ENCODE results near the gene NFKBIE.
"Not testable (repeated sequence)": the region's sequence is repeated elsewhere in the genome, so short reads cannot be mapped to it uniquely, and the experiment has no call there.

The NFKBIE gene

DNA sequence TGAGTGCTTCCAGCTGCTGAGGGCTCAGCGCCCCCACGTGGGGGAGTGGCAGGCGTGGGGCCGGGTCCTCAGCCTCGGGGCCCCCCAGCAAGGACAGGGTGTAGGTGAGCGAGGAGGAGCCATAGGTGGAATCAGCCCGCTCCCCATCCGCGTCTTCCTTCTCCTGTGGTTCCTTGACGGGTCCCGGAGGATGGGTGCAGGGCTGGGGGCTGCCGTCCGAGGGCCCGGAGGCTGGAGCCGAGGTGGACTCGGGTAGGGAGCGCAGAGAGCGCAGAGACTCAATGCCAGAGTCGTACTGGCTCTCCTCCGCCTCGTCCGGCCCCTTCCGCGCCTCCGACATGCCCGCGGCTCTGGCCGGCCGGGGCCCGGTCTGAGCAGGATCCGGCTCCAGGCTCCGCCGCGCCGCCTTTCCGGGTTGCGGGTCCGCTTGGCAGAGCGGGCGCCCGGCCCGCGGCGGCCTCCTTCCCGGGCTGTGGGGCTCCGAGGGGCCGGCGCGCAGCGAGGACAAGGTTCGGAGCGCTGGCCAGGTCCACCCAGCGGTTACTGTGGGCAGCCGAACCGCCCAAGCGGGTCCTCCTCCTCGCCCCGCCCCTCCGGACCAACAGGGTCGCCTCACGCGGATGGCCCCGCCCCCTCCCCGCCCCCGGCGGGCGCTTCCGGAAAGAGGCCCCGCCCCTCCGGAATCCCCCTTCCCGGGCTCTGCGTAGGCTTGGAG lies at the start of gene NFKBIE:
TSS of gene NFKBIE (minus strand) at position 545 of the 715 bp plus-strand sequence. CDS start at position 340, 205 bp downstream.
- FAIRE-seq, result no peak

GRCh38 chr6:44314657-44315056 lies 49.3 kb upstream of the NFKBIE start:
- not testable (repeated sequence) for FAIRE-seq

DNA sequence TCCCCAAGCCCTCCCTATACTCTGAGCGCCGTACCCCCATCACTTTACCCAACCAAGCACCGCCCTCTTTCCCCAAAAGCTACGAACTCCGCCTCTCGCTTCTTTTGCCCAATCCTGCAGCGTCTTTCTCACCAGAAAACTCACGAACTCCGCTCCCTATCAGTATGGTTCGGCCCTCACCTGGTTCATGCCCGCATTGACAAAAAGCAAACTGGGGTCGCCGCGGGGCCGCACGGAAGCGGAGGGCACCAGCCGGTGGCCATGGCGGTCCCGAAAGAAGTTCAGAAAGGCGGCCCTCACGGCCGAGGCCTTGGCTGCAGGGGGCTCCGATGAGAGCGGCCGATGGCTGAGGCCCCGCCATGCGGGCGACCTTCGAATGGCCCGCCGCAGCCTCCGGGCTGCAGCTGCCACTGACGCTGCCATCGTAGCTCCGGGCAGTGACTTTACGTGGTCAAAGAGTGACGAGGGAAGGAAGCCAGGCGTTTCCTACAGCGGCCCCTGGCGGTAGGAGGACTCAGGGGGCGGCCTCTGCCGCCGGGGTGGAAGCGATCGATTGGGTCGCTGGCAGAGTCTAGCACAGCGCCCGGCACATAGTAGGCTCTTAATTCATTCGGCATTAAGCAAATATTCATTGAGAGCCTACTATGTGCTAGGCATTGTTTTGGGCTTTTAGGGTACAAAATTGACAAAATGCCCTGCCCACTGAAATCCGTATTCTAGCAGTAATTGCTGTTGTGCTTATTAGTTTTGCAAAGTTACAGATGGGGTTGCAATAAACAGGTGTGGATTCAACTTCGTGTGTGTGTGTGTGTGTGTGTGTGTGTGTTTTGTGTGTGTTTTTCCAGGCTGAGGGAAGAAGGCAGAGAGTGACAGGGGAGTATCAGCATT lies 47.8 kb upstream of the NFKBIE start, which contains the start of gene AARS2:
TSS of gene AARS2 (minus strand) at position 447 of the 888 bp plus-strand sequence. CDS start at position 423, 24 bp downstream.
- FAIRE-seq, result peak; percentile 57

DNA sequence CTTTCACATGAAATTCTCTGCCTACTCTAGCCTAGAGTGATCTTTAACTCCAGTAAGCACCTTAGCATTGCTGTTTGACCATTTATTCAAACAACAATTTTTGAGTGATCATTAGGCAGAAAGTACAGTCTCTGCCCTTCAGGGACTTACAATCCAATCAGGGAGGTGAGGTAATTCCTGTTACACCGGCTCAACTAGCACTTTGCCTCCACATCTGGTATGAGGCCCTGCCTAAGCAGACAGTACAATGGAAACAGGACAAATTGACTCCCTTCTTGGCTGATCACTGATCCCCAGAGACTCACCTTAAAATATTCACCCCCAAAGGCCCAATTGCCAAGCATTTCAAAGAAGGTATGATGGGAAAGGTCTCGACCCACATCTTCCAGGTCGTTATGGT lies 46.4 kb upstream of the NFKBIE start:
- no peak for FAIRE-seq

- FAIRE-seq, result no peak
These were observed 46.0 kb upstream of the NFKBIE start for GRCh38 chr6:44311304-44311703.

- FAIRE-seq, result no peak
These were observed 44.9 kb upstream of the NFKBIE start for GRCh38 chr6:44310241-44310640.

DNA sequence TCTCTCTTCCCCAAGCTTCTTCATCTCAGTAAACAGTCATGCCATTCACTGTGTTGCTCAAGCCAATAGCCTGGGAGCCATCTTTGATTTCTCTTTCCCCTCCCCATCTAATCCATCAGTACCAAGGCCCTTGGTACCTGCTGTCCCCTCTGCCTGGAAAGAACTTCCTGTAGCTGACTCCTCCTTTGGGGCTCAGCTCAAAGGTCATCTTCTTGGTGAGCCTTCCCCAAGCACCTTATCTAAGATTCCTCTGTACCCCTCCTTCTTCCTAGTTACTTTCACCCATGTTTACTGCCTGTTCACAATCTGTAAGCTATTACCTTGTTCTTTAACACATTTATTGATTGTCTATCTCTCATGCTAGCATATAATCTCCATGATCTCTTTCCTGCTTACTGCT lies 44.3 kb upstream of the NFKBIE start:
- FAIRE-seq, result no peak

- no peak for FAIRE-seq
These were observed 43.7 kb upstream of the NFKBIE start for GRCh38 chr6:44309092-44309491.

GRCh38 chr6:44307217-44307616 lies 41.9 kb upstream of the NFKBIE start:
- no peak for FAIRE-seq

DNA sequence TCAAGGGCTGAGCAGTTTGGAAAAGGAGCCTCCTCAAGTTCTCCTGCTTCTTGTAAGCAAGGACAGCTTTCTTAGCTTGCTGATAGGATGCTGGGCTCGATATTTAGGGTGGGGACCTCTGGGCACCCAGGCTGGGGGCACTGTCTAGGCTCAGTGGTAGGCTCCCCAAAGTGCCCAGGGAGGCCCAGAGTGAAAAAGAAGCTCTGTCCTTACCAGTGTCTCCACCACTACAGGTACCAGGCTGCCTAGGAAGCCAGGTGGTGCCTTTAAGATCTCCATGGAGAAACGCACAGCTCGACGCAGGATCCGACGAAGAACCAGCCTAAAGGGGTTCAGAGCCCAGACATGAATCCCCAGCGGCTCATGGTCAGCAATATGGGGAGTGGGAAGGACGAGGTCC lies 41.4 kb upstream of the NFKBIE start:
- FAIRE-seq, result no peak

GRCh38 chr6:44305200-44305725 lies 39.9 kb upstream of the NFKBIE start:
- FAIRE-seq, result no peak

DNA sequence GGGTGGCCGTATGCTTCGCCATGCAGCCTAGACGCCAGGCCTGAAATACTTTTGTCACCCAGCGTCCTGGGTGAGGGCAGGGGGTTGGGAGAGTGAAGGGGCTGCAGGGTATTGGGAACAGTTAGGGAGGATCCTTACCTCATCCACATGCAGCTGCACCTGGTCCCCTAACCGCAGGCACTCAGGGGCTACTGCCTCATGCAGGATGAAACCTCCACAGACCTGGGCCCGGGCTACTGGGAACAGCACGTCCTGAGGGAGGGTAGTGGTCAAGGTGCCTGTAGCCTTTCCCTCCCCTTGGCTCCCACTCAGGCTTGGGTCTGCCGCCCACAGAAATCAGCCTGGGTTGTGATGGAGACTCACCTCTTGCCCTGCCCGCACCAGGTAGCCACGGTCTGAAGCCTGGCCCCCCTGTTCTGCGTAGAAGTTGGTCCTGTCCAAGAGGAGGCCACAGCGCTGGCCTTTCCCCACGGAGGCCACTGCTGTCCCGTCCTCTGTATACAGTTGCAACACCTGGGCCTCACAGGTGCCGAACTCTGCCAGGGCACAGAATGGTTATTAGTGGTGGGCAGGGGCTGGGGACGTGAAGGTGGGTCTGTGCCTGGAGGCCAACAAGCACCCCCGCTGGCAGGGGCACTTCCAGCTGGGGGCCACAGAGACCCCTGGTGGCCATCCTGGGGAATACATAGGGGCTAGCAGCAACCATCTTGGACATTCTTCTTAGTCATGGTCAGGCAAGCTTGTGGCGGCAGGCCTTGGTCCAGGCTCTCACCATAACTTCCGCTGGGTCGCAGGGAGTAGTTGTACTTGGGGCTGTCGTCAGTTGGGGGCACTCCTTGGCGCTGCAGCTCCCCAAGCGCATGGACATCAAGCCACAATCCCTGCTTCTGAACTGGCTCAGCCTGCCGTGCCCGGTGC lies 39.2 kb upstream of the NFKBIE start:
- FAIRE-seq, result no peak

GRCh38 chr6:44303842-44304241 lies 38.5 kb upstream of the NFKBIE start:
- no peak for FAIRE-seq

- no peak for FAIRE-seq
These were observed 37.5 kb upstream of the NFKBIE start for GRCh38 chr6:44302856-44303255.

DNA sequence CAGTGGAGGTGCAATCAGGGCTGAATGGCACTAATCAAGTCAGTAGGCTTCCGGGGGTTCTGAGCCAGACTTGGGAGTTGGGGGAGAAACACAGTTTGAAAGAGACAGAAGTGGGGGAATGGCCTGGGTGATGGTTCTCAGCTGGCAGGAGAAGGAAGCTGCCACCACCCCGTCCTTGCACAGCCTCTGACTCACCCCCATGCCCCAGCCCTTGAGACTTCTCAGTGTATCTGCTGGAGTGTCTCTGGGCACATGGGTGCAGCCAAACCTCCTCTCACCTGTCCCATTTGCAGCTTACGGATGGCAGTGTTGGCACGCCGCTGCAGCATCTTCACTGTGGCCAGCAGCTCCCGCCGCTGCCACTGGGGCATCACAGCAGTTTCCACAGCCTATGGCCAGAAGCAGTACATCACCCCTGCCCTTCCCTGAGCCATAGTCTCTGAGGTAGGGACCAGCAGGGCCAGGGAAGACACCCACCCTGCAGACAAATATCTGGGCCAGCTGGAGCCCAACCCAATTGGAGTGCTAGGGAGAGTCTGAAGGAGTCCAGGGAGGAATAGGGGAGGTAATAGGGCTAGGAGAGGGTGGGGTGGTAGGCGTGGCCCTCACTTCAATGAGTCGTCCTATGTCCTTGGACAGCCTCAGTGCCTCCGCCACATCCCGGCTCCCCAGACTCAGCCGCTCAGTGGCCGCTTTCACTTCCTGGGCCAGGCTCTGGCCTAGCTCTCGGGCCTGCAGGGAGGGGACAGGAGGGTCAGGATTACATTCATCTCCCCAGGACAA lies 36.6 kb upstream of the NFKBIE start:
- FAIRE-seq, result no peak

GRCh38 chr6:44301106-44301505 lies 35.8 kb upstream of the NFKBIE start:
- FAIRE-seq, result no peak

DNA sequence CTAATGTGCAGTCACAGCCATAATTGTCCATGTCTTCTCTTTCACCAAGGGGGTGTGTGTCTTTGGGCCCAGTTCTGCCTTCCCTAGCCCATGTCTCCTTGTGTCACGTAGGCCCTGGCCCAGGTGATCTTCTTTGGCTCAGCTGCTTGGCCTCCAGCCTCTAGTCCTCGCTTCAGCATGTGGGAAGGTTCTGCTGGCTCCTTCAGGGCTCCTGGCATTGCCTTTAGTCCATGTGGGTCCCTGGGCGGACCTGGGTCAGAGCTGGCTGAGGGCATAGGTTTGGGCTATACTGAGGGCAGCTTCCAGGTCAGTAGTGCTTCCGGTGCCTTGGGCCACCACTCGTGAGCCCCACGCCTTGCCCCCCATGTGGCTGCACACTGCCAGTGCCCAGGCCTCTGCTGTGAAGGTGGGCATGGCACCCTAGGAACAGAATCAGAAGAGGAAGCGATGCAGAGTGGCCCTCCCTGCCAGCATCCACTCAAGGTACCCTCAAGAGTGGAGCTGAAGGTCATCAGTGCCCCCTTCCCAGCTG lies 35.0 kb upstream of the NFKBIE start:
- FAIRE-seq, result no peak

DNA sequence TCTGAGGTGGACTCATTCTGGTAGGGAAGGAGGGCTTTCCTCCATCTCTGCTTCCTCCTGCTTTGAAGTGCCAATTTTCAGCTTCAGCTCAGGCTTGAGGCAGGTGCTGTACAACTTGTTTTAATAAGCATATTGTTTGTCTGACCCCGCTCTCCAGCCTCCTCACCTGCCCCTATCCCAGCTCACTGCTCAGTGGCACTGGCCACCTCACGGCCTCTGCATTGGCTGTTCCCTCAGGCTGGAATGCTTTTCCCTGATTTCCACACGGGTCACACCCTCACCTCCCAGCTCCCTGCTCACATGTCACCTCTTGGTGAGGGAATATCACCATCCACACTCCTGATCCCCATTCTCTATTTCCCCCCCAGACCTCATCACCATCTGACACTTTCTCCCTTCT lies 33.5 kb upstream of the NFKBIE start:
- FAIRE-seq, result no peak

DNA sequence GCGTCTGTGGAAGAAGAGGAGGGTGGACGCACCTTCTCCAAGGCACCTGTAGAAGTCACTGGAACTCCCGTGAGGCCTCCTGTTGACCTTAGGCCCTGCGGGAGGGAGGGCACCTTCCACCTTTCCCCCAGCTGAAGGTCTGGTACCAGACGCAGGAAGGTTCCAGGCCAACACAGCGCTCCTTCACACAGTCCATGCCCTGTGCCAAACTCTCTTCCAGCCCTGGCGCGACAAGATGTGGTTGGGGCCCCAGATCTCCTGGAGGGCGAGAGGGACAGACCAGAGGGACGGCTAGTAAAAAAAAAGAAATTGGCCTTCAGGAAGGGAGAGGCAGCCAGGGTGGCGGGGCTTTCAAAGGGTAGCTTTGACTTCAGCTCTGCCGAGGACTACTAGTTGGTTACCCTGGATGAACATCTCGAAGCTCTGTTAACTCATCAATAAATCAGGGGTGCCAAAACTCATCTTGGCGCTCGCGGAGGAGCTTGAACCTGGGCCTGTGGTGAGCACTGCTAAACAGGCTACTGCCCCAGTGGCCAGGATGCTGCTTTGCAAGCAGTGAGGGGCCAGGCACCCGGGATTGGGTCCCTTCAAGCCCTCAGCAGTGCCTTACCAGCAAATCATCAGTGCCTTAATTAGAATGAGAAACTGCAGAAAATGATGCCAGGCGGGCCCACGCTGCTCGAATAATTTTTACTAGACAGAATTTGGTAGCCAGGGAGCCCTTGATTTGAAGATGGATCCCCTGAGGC lies 32.9 kb upstream of the NFKBIE start:
- no peak for FAIRE-seq
